ENCODE results near the gene NUP214.

NUP214 gene

DNA sequence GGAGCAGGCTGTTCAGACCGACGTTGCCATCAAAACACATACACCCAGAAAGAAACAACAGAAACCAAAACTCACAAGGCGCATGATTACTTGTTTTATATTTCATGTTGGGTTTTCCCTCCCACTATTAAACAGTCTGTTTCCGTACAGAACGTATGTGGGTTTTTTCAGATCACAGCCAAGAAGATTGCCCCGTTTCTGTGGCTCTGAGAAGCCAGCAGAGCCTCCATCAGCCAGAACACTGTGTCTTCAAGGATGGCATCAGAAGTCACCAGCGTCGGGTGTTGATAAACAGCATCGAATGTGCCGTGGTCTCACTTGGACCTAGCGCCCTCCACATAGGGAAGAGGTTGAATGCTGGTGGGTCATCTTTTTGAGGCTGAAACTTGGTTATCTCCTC lies 108.2 kb downstream of the NUP214 start:
- WGBS (ENCODE audit: extremely low coverage, insufficient coverage, low lambda C conversion rate), result no CpG with 5 or more reads among the region's 11 CpGs

DNA sequence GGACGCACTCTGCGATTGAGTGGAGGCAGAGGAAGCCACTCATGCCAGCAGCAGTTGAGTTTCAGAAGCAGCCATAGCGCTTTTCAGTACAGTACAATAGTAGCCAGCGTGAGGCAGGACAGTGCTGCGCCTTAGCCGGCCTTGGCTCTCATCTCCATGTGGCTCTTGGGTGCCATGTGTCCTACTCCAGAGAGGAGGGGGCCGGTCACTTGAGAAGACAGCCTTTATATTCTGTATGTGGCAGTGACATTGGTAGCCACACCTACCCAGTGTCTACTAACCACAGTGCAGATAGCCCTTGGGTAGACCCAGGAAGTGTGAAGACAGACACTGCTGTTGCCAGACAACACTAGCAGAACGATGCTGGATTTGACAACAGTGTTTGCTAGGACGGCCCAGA lies 108.6 kb downstream of the NUP214 start:
- no peak overlapping the region for H2AK5ac ChIP-seq (ENCODE audit: low read length)
- no peaks in the 10 kb centered on the region for H3K27me3 ChIP-seq (ENCODE audit: insufficient read depth, low read length, poor library complexity)
- H2BK15ac ChIP-seq (replicated peaks; ENCODE audit: low read depth), result no peak overlapping the region
- peaks cover 9% of the 10 kb centered on the region for H3K36me3 ChIP-seq (ENCODE audit: control insufficient read depth, insufficient read depth, low read length)
- no peak for DNase-seq
- H3K18ac ChIP-seq (ENCODE audit: low read length), result no peak overlapping the region
- peaks cover 7% of the 10 kb centered on the region for H3K4me1 ChIP-seq (ENCODE audit: control insufficient read depth, low read depth, low read length)
- H4K8ac ChIP-seq (ENCODE audit: low read depth, low read length), result no peak overlapping the region
- no peak overlapping the region for H3K4me2 ChIP-seq (ENCODE audit: low read length)
- no peak overlapping the region for H3K4ac ChIP-seq (ENCODE audit: low read depth, low read length)
- no peak overlapping the region for H3K23ac ChIP-seq (ENCODE audit: low read length)
- H3K79me1 ChIP-seq (ENCODE audit: low read length), result no peaks in the 10 kb centered on the region
- H2BK120ac ChIP-seq (ENCODE audit: low read depth, low read length), result no peak overlapping the region
- H2BK5ac ChIP-seq (ENCODE audit: low read length), result no peak overlapping the region
- H3K56ac ChIP-seq (ENCODE audit: low read length), result no peak overlapping the region
- WGBS (ENCODE audit: extremely low coverage, insufficient coverage, low lambda C conversion rate), result no CpG with 5 or more reads among the region's 9 CpGs
- no peak overlapping the region for H4K5ac ChIP-seq (ENCODE audit: low read length)
- H3K27ac ChIP-seq (ENCODE audit: low read depth, low read length), result no peak overlapping the region
- no peak overlapping the region for H3K4me3 ChIP-seq (ENCODE audit: low read length)
- no peak overlapping the region for H3K9ac ChIP-seq (ENCODE audit: low read length)
- H3K79me2 ChIP-seq (ENCODE audit: control insufficient read depth, insufficient read depth, low read length), result no peaks in the 10 kb centered on the region

More for the DNA sequence above, 108.2 kb downstream of the NUP214 start:
- H2BK5ac ChIP-seq (ENCODE audit: low read length), result no peak overlapping the region
- no peaks in the 10 kb centered on the region for H3K27me3 ChIP-seq (ENCODE audit: insufficient read depth, low read length, poor library complexity)
- H3K4me1 ChIP-seq (ENCODE audit: control insufficient read depth, low read depth, low read length), result peaks cover 4% of the 10 kb centered on the region
- H3K79me2 ChIP-seq (ENCODE audit: control insufficient read depth, insufficient read depth, low read length), result no peaks in the 10 kb centered on the region
- H3K9ac ChIP-seq (ENCODE audit: low read length), result no peak overlapping the region
- H3K79me1 ChIP-seq (ENCODE audit: low read length), result no peaks in the 10 kb centered on the region
- no peak for DNase-seq
- no peak overlapping the region for H3K23ac ChIP-seq (ENCODE audit: low read length)
- H3K56ac ChIP-seq (ENCODE audit: low read length), result no peak overlapping the region
- H4K8ac ChIP-seq (ENCODE audit: low read depth, low read length), result no peak overlapping the region
- H2BK120ac ChIP-seq (ENCODE audit: low read depth, low read length), result no peak overlapping the region
- H3K4me2 ChIP-seq (ENCODE audit: low read length), result no peak overlapping the region
- no peak overlapping the region for H4K5ac ChIP-seq (ENCODE audit: low read length)
- no peak overlapping the region for H3K4ac ChIP-seq (ENCODE audit: low read depth, low read length)
- no peak overlapping the region for H3K4me3 ChIP-seq (ENCODE audit: low read length)
- no peak overlapping the region for H3K27ac ChIP-seq (ENCODE audit: low read depth, low read length)
- no peak overlapping the region for H3K18ac ChIP-seq (ENCODE audit: low read length)
- peaks cover 9% of the 10 kb centered on the region for H3K36me3 ChIP-seq (ENCODE audit: control insufficient read depth, insufficient read depth, low read length)
- H2AK5ac ChIP-seq (ENCODE audit: low read length), result no peak overlapping the region
- no peak overlapping the region for H2BK15ac ChIP-seq (replicated peaks; ENCODE audit: low read depth)

DNA sequence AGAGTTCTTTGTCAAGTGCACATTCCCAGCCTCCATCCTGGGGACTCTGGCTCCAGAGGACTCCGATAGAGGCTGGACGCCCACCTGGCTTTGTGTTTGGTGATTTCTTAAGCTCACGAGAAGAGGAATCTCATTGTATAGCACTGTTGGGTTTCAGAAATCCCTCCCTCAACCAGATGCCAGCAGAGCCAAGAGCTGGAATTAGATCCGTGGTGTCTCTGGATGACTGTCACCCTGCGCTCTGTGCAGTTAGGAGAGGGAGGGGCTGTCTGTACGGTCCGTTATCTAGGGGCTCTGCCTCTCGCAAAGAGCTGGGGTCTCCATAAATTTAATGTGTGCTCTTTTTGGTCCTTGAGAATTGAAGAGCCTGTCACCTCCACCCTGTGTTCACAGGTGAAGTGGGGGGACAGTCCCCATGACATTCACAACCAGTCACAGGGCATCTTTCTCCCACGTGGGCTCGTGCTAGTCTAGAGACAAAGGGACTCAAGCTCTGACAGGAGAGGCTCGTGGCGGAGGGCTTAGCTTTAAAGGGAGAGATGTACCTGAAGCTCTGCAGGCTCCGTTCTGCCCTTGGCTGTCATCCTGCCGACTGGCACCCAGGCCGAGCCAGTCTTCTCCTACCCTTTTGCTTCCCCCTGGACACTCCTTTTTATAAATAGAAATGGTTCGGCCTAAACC lies 109.6 kb downstream of the NUP214 start:
- Histone ChIP-seq H4K8ac (ENCODE audit: low read depth, low read length) (no peak overlapping the region), H2BK120ac (ENCODE audit: low read depth, low read length) (no peak overlapping the region), H3K79me2 (ENCODE audit: control insufficient read depth, insufficient read depth, low read length) (no peaks in the 10 kb centered on the region), H3K79me1 (ENCODE audit: low read length) (no peaks in the 10 kb centered on the region), H3K4me3 (ENCODE audit: low read length) (no peak overlapping the region), H2BK5ac (ENCODE audit: low read length) (no peak overlapping the region), H3K56ac (ENCODE audit: low read length) (no peak overlapping the region), H3K18ac (ENCODE audit: low read length) (no peak overlapping the region), H4K5ac (ENCODE audit: low read length) (no peak overlapping the region), H2AK5ac (ENCODE audit: low read length) (no peak overlapping the region), H3K4me2 (ENCODE audit: low read length) (no peak overlapping the region), H3K27me3 (ENCODE audit: insufficient read depth, low read length, poor library complexity) (no peaks in the 10 kb centered on the region), H3K23ac (ENCODE audit: low read length) (no peak overlapping the region), H2BK15ac (replicated peaks; ENCODE audit: low read depth) (no peak overlapping the region), H3K4ac (ENCODE audit: low read depth, low read length) (no peak overlapping the region), H3K4me1 (ENCODE audit: control insufficient read depth, low read depth, low read length) (peaks cover 9% of the 10 kb centered on the region), H3K36me3 (ENCODE audit: control insufficient read depth, insufficient read depth, low read length) (peaks cover 8% of the 10 kb centered on the region), H3K27ac (ENCODE audit: low read depth, low read length) (no peak overlapping the region), H3K9ac (ENCODE audit: low read length) (no peak overlapping the region)
- WGBS (ENCODE audit: extremely low coverage, insufficient coverage, low lambda C conversion rate), result no CpG with 5 or more reads among the region's 16 CpGs
- no peak for DNase-seq

DNA sequence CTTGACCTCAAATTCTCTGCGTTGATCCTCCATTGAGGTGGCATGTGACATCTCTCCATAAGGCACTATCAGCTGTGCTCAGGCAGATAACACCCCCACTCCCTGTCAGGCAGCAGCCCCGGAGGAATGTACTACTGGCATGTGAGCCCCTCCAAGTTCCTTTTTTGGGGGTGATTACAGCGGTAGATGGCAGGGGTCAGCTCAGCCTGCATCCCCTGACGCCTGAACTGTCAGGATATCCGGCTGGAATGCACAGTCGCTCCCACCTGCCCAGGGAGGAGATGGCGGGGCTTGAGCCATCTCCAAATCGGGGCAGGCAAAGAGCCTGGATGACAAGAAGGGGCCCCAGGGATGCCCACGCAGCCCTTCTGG lies 110.1 kb downstream of the NUP214 start:
- no peak overlapping the region for H3K23ac ChIP-seq (ENCODE audit: low read length)
- no peak overlapping the region for H3K56ac ChIP-seq (ENCODE audit: low read length)
- H4K8ac ChIP-seq (ENCODE audit: low read depth, low read length), result no peak overlapping the region
- no peak overlapping the region for H3K9ac ChIP-seq (ENCODE audit: low read length)
- H3K4ac ChIP-seq (ENCODE audit: low read depth, low read length), result no peak overlapping the region
- no peaks in the 10 kb centered on the region for H3K79me1 ChIP-seq (ENCODE audit: low read length)
- H3K18ac ChIP-seq (ENCODE audit: low read length), result no peak overlapping the region
- H3K4me3 ChIP-seq (ENCODE audit: low read length), result no peak overlapping the region
- no peaks in the 10 kb centered on the region for H3K79me2 ChIP-seq (ENCODE audit: control insufficient read depth, insufficient read depth, low read length)
- no peak overlapping the region for H4K5ac ChIP-seq (ENCODE audit: low read length)
- H3K4me1 ChIP-seq (ENCODE audit: control insufficient read depth, low read depth, low read length), result peaks cover 9% of the 10 kb centered on the region
- H3K27me3 ChIP-seq (ENCODE audit: insufficient read depth, low read length, poor library complexity), result no peaks in the 10 kb centered on the region
- peaks cover 8% of the 10 kb centered on the region for H3K36me3 ChIP-seq (ENCODE audit: control insufficient read depth, insufficient read depth, low read length)
- WGBS (ENCODE audit: extremely low coverage, insufficient coverage, low lambda C conversion rate), result no CpG with 5 or more reads among the region's 9 CpGs
- H2BK120ac ChIP-seq (ENCODE audit: low read depth, low read length), result no peak overlapping the region
- no peak overlapping the region for H3K4me2 ChIP-seq (ENCODE audit: low read length)
- no peak overlapping the region for H3K27ac ChIP-seq (ENCODE audit: low read depth, low read length)
- no peak overlapping the region for H2BK5ac ChIP-seq (ENCODE audit: low read length)
- H2AK5ac ChIP-seq (ENCODE audit: low read length), result no peak overlapping the region
- H2BK15ac ChIP-seq (replicated peaks; ENCODE audit: low read depth), result no peak overlapping the region
- DNase-seq, result no peak

DNA sequence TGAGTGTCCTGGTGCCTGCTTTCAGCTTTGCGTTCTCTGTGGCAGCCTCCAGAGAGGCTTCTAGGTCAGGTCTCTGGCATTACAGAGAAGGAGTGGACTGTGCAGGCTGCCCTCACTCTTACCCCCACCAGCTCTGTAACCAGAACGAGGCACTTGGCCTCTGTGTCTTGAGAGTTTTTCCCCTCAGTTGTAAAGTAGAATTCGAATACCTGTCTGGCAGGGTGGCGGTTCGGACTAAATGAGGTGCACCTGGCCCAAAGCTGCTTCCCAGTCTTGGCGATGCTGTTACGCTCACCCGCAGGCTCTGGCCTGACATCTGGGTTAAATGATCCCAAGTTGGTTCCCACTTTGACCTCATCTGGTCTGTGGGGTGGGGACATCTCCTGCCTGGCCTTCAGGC lies 110.8 kb downstream of the NUP214 start:
- DNase-seq, result no peak
- Histone ChIP-seq H4K5ac (ENCODE audit: low read length) (no peak overlapping the region), H3K79me1 (ENCODE audit: low read length) (no peaks in the 10 kb centered on the region), H3K36me3 (ENCODE audit: control insufficient read depth, insufficient read depth, low read length) (peaks cover 8% of the 10 kb centered on the region), H3K27ac (ENCODE audit: low read depth, low read length) (no peak overlapping the region), H3K23ac (ENCODE audit: low read length) (no peak overlapping the region), H3K9ac (ENCODE audit: low read length) (no peak overlapping the region), H3K4ac (ENCODE audit: low read depth, low read length) (no peak overlapping the region), H4K8ac (ENCODE audit: low read depth, low read length) (no peak overlapping the region), H2BK120ac (ENCODE audit: low read depth, low read length) (no peak overlapping the region), H3K4me2 (ENCODE audit: low read length) (no peak overlapping the region), H3K56ac (ENCODE audit: low read length) (no peak overlapping the region), H2BK5ac (ENCODE audit: low read length) (no peak overlapping the region), H3K4me3 (ENCODE audit: low read length) (no peak overlapping the region), H2BK15ac (replicated peaks; ENCODE audit: low read depth) (no peak overlapping the region), H3K27me3 (ENCODE audit: insufficient read depth, low read length, poor library complexity) (no peaks in the 10 kb centered on the region), H2AK5ac (ENCODE audit: low read length) (no peak overlapping the region), H3K18ac (ENCODE audit: low read length) (no peak overlapping the region), H3K79me2 (ENCODE audit: control insufficient read depth, insufficient read depth, low read length) (no peaks in the 10 kb centered on the region), H3K4me1 (ENCODE audit: control insufficient read depth, low read depth, low read length) (peaks cover 9% of the 10 kb centered on the region)
- no CpG with 5 or more reads among the region's 8 CpGs for WGBS (ENCODE audit: extremely low coverage, insufficient coverage, low lambda C conversion rate)

DNA sequence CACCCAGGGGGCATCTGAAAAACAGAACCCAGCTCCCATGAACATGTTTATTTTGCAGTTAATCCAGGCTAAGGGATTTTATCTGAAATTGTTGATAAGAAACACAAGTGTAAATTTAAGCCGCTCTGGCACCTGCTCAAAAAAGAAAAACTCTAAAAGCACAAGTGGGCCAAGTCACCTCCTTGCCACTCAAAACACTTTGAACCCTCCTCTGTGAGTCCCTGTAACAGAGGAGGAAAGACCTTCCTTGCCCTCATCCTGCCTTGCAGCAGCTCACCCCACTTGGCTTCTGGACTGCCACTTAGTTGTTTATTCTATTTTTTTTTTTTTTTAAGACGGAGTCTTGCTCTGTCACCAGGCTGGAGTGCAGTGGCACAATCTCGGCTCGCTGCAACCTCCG lies 111.4 kb downstream of the NUP214 start:
- no peak overlapping the region for H4K8ac ChIP-seq (ENCODE audit: low read depth, low read length)
- no peak overlapping the region for H3K27ac ChIP-seq (ENCODE audit: low read depth, low read length)
- no peak overlapping the region for H2BK15ac ChIP-seq (replicated peaks; ENCODE audit: low read depth)
- H3K36me3 ChIP-seq (ENCODE audit: control insufficient read depth, insufficient read depth, low read length), result peaks cover 8% of the 10 kb centered on the region
- no peak overlapping the region for H3K18ac ChIP-seq (ENCODE audit: low read length)
- H3K79me2 ChIP-seq (ENCODE audit: control insufficient read depth, insufficient read depth, low read length), result no peaks in the 10 kb centered on the region
- no peak overlapping the region for H3K56ac ChIP-seq (ENCODE audit: low read length)
- H3K79me1 ChIP-seq (ENCODE audit: low read length), result no peaks in the 10 kb centered on the region
- no peak overlapping the region for H3K4me2 ChIP-seq (ENCODE audit: low read length)
- H3K4me3 ChIP-seq (ENCODE audit: low read length), result no peak overlapping the region
- no peak for DNase-seq
- H3K23ac ChIP-seq (ENCODE audit: low read length), result no peak overlapping the region
- H2BK5ac ChIP-seq (ENCODE audit: low read length), result no peak overlapping the region
- H3K9ac ChIP-seq (ENCODE audit: low read length), result no peak overlapping the region
- H3K4ac ChIP-seq (ENCODE audit: low read depth, low read length), result no peak overlapping the region
- no peak overlapping the region for H2BK120ac ChIP-seq (ENCODE audit: low read depth, low read length)
- H3K27me3 ChIP-seq (ENCODE audit: insufficient read depth, low read length, poor library complexity), result no peaks in the 10 kb centered on the region
- WGBS (ENCODE audit: extremely low coverage, insufficient coverage, low lambda C conversion rate), result no CpG with 5 or more reads among the region's 5 CpGs
- H4K5ac ChIP-seq (ENCODE audit: low read length), result no peak overlapping the region
- H2AK5ac ChIP-seq (ENCODE audit: low read length), result no peak overlapping the region
- peaks cover 9% of the 10 kb centered on the region for H3K4me1 ChIP-seq (ENCODE audit: control insufficient read depth, low read depth, low read length)
